Astrocyte (in vitro differentiated cells and primary cell): ENCODE data around the gene ZNF221.

Experiments
- CTCF ChIP-seq: IDR thresholded peaks from 2 replicates; pipeline ENCODE4 v1.5.1; 2011; ENCODE audit warnings: low read depth, mild to moderate bottlenecking, inconsistent platforms, low read length, moderate library complexity; ENCODE audit not compliant: insufficient read depth
- EZH2 ChIP-seq: IDR thresholded peaks from 2 replicates; pipeline ENCODE4 v1.6.1; 2012; ENCODE audit warnings: mild to moderate bottlenecking, low read length, inconsistent platforms; ENCODE audit not compliant: insufficient read depth

- TF ChIP-seq EZH2 (no peak), CTCF (no peak)
Observed at GRCh38 chr19:43913383-43913782, 37.6 kb upstream of the ZNF221 start.
